ENCODE results near the gene NUDT6. TPM values are rescaled to one million over a fixed set of nuclear protein-coding genes. Genes with fewer than 3 reads are reported as not detected.

The NUDT6 gene
- polyA plus RNA-seq, 1 donor from 2014 or later, result 12.4 TPM

GRCh38 chr4:122917731-122918130 lies 4.7 kb downstream of the NUDT6 start:
- no peak overlapping the region for H3K4me3 ChIP-seq (ENCODE audit: low read length)
- H3K9ac ChIP-seq (ENCODE audit: low read length), result no peak overlapping the region
- H2AFZ ChIP-seq (ENCODE audit: low read depth, low read length), result no peak overlapping the region
- H3K9me2 ChIP-seq (ENCODE audit: insufficient read depth, low read length), result no peaks in the 10 kb centered on the region
- H3K36me3 ChIP-seq (ENCODE audit: insufficient read depth, low read length), result no peaks in the 10 kb centered on the region
- H3K4me2 ChIP-seq (ENCODE audit: low read length), result no peak overlapping the region
- H4K20me1 ChIP-seq (ENCODE audit: insufficient read depth), result no peaks in the 10 kb centered on the region
- H3F3A ChIP-seq (ENCODE audit: insufficient read depth, low read length, poor library complexity, severe bottlenecking), result no peaks in the 10 kb centered on the region
- no peaks in the 10 kb centered on the region for H3K79me2 ChIP-seq (replicated peaks; ENCODE audit: insufficient read depth, low read length)
- no peak overlapping the region for H3K27ac ChIP-seq (ENCODE audit: low read length)
- TF ChIP-seq SMC3 (conservative IDR thresholded peaks at IDR 0.05; ENCODE audit: poor library complexity) (no peak), POLR2AphosphoS5 (IDR thresholded peaks at IDR 0.05) (no peak), MXI1 (conservative IDR thresholded peaks at IDR 0.05; ENCODE audit: poor library complexity, severe bottlenecking) (no peak), RAD21 (conservative IDR thresholded peaks at IDR 0.05) (no peak), EP300 (conservative IDR thresholded peaks at IDR 0.05; ENCODE audit: poor library complexity, severe bottlenecking) (no peak), TAF1 (IDR thresholded peaks at IDR 0.05; ENCODE audit: low read depth) (no peak), EZH2 (IDR thresholded peaks at IDR 0.05; ENCODE audit: borderline replicate concordance, insufficient read depth, low read length, poor library complexity, severe bottlenecking) (no peak), CTCF (IDR thresholded peaks at IDR 0.05; ENCODE audit: poor library complexity, severe bottlenecking) (no peak), REST (IDR thresholded peaks at IDR 0.05; ENCODE audit: borderline replicate concordance) (no peak)
- H3K9me3 ChIP-seq (ENCODE audit: low read length), result no peaks in the 10 kb centered on the region
- H3K27me3 ChIP-seq (ENCODE audit: insufficient read depth, low read depth, low read length), result no peaks in the 10 kb centered on the region

- Histone ChIP-seq H3K79me2 (replicated peaks; ENCODE audit: insufficient read depth, low read length) (no peaks in the 10 kb centered on the region), H3K4me2 (ENCODE audit: low read length) (no peak overlapping the region), H3K9me3 (ENCODE audit: low read length) (no peaks in the 10 kb centered on the region), H3K9ac (ENCODE audit: low read length) (no peak overlapping the region), H2AFZ (ENCODE audit: low read depth, low read length) (no peak overlapping the region), H3K27ac (ENCODE audit: low read length) (no peak overlapping the region), H4K20me1 (ENCODE audit: insufficient read depth) (no peaks in the 10 kb centered on the region), H3K36me3 (ENCODE audit: insufficient read depth, low read length) (no peaks in the 10 kb centered on the region), H3F3A (ENCODE audit: insufficient read depth, low read length, poor library complexity, severe bottlenecking) (no peaks in the 10 kb centered on the region), H3K9me2 (ENCODE audit: insufficient read depth, low read length) (no peaks in the 10 kb centered on the region), H3K4me3 (ENCODE audit: low read length) (no peak overlapping the region), H3K27me3 (ENCODE audit: insufficient read depth, low read depth, low read length) (no peaks in the 10 kb centered on the region)
- TF ChIP-seq RAD21 (conservative IDR thresholded peaks at IDR 0.05) (no peak), EP300 (conservative IDR thresholded peaks at IDR 0.05; ENCODE audit: poor library complexity, severe bottlenecking) (no peak), SMC3 (conservative IDR thresholded peaks at IDR 0.05; ENCODE audit: poor library complexity) (no peak), TAF1 (IDR thresholded peaks at IDR 0.05; ENCODE audit: low read depth) (no peak), REST (IDR thresholded peaks at IDR 0.05; ENCODE audit: borderline replicate concordance) (no peak), CTCF (IDR thresholded peaks at IDR 0.05; ENCODE audit: poor library complexity, severe bottlenecking) (no peak), MXI1 (conservative IDR thresholded peaks at IDR 0.05; ENCODE audit: poor library complexity, severe bottlenecking) (no peak), EZH2 (IDR thresholded peaks at IDR 0.05; ENCODE audit: borderline replicate concordance, insufficient read depth, low read length, poor library complexity, severe bottlenecking) (no peak), POLR2AphosphoS5 (IDR thresholded peaks at IDR 0.05) (no peak)
These were observed 7.5 kb downstream of the NUDT6 start for GRCh38 chr4:122914938-122915337.

All from neural cell (in vitro differentiated cells).